Spleen (tissue), 7 donors: ENCODE data around the gene SHC3.

Experiments used
- CTCF ChIP-seq, 11 experiments: fragments of 200-600 bp in 7 of 11; fragments of 450-650 bp in 4 of 11; sonication (generic) in 4 of 11; IDR thresholded peaks in 8 of 11; conservative IDR thresholded peaks in 3 of 11; 1 replicate in 7 of 11; 2 replicates in 4 of 11; pipeline versions ENCODE4 v1.4.0 to v1.8.0; 2016 to 2021; ENCODE audit warnings: antibody characterized with exemption in 11 of 11, inconsistent platforms in 4 of 11, mild to moderate bottlenecking in 1 of 11
- POLR2A ChIP-seq, 3 donors: fragments of 450-650 bp; IDR thresholded peaks; one replicate each; pipeline ENCODE4 v1.5.1; 2017; ENCODE audit warnings: antibody characterized with exemption in 3 of 3, mild to moderate bottlenecking in 1 of 3
- POLR2AphosphoS5 ChIP-seq, 3 donors: sonication (generic); formaldehyde crosslinking; IDR thresholded peaks; one replicate each; pipeline ENCODE4 v1.5.1; 2017; ENCODE audit warnings: antibody characterized with exemption in 3 of 3
- donor health status: DM: no; HTN: no; CAD: no; lungs with moderate emphysema.
- donor health status: DM: no; HTN: no; CAD: no.
- donor health status: DM: no; HTN: no; CAD: no.

- TF ChIP-seq CTCF (IDR thresholded peaks at IDR 0.05 in 8 of 11, conservative IDR thresholded peaks at IDR 0.05 in 3 of 11) (no peak), POLR2AphosphoS5 (IDR thresholded peaks at IDR 0.05) (no peak), POLR2A (IDR thresholded peaks at IDR 0.05) (no peak)
These were observed 26.2 kb upstream of the SHC3 start for GRCh38 chr9:89204801-89205200.
